ENCODE results near the gene FAM171A1.

FAM171A1 gene

DNA sequence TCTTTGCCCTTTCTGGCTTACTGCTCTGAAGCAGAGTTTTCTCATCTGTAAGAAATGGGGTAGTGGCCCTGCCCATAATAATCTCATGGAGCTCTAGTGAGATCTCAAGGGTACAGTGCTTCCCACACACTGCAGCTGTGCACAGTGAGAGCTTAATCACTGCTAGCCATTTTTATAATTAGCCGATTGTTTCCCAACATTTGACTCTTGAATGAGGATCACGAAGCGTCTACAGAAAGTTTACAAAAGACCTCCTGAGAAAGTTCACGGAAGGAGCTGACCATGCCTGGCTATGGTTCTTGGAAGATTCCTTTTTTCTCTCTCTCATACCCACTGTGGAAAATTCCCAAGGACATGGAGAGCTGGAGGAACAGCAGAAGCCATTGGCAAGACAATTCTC is 70.4 kb downstream of the FAM171A1 start:
- no peak overlapping the region for H2AK5ac ChIP-seq (ENCODE audit: low read depth, low read length)
- WGBS, 2 donors (ENCODE audit: extremely low coverage in 2 of 2, insufficient read length in 2 of 2, insufficient replicate concordance in 1 of 2): no CpG with 5 or more reads among the region's 4 CpGs
- no peaks in the 10 kb centered on the region for H3K79me1 ChIP-seq (ENCODE audit: low read depth, low read length)
- H3K9ac ChIP-seq (ENCODE audit: low read depth, low read length, poor library complexity): no peak overlapping the region
- DNase-seq (ENCODE audit: low spot score): no peak
- no peak overlapping the region for H2BK120ac ChIP-seq (ENCODE audit: low read depth, low read length)
- no peak overlapping the region for H4K8ac ChIP-seq (ENCODE audit: low read depth, low read length)
- no peak overlapping the region for H2BK12ac ChIP-seq (ENCODE audit: low read length)
- peaks cover 0 to 1% of the 10 kb centered on the region in 2 donors for H3K4me1 ChIP-seq (ENCODE audit: control insufficient read depth in 2 of 2, insufficient read depth in 1 of 2, low read depth in 1 of 2, low read length in 2 of 2)
- H3K18ac ChIP-seq (ENCODE audit: low read length): no peak overlapping the region
- H3K14ac ChIP-seq (ENCODE audit: low read length): no peak overlapping the region
- H3K27ac ChIP-seq (replicated peaks; ENCODE audit: low read length): no peak overlapping the region
- H4K91ac ChIP-seq (ENCODE audit: low read depth, low read length, poor library complexity): no peak overlapping the region
- H3K36me3 ChIP-seq (replicated peaks in 1 of 2; ENCODE audit: control insufficient read depth in 2 of 2, insufficient read depth in 2 of 2, low read length in 2 of 2): no peaks in the 10 kb centered on the region
- H2BK5ac ChIP-seq (ENCODE audit: low read length): no peak overlapping the region
- H3K4ac ChIP-seq (ENCODE audit: low read length): no peak overlapping the region
- no peak overlapping the region for H3K23ac ChIP-seq (ENCODE audit: low read depth, low read length, poor library complexity)
- no peak overlapping the region for H2AFZ ChIP-seq (ENCODE audit: low read length)
- no peak overlapping the region for H3K4me3 ChIP-seq (ENCODE audit: low read length in 2 of 2)
- no peak overlapping the region for H2BK15ac ChIP-seq (ENCODE audit: low read length)
- peaks cover 0 to under 1% of the 10 kb centered on the region in 2 donors for H3K9me3 ChIP-seq (replicated peaks in 1 of 2; ENCODE audit: control insufficient read depth in 2 of 2, insufficient read depth in 1 of 2, low read depth in 1 of 2, low read length in 2 of 2)
- H3K27me3 ChIP-seq (ENCODE audit: control insufficient read depth in 3 of 3, insufficient read depth in 3 of 3, low read depth in 1 of 3, low read length in 3 of 3): no peaks in the 10 kb centered on the region
- no peak overlapping the region for H3K4me2 ChIP-seq (ENCODE audit: insufficient read depth, low read length, poor library complexity, severe bottlenecking)

DNA sequence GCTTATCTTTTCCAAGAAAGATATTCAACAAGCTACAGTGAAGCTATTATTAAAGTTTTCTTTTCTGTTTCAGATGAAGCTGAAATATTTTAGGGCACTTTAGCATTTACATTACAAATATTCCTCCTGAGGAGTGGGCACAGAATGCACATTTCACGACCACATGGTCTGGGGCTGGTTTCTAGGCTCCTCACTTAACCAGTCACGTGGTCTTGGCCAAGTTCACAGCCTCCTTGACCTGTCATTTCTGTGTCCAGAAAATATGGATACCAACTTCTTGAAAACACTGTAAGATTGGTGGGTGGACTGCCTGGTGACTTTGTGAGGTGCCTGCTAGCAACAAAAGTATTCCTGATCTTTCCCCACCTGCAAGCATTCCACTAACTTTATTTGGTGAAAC is 70.9 kb downstream of the FAM171A1 start:
- Histone ChIP-seq H4K8ac (ENCODE audit: low read depth, low read length) (no peak overlapping the region), H2BK5ac (ENCODE audit: low read length) (no peak overlapping the region), H3K23ac (ENCODE audit: low read depth, low read length, poor library complexity) (no peak overlapping the region), H2AFZ (ENCODE audit: low read length) (no peak overlapping the region), H2BK120ac (ENCODE audit: low read depth, low read length) (no peak overlapping the region), H3K27ac (replicated peaks; ENCODE audit: low read length) (no peak overlapping the region), H3K36me3 (replicated peaks in 1 of 2; ENCODE audit: control insufficient read depth in 2 of 2, insufficient read depth in 2 of 2, low read length in 2 of 2) (no peaks in the 10 kb centered on the region), H3K79me1 (ENCODE audit: low read depth, low read length) (no peaks in the 10 kb centered on the region), H3K27me3 (ENCODE audit: control insufficient read depth in 3 of 3, insufficient read depth in 3 of 3, low read depth in 1 of 3, low read length in 3 of 3) (no peaks in the 10 kb centered on the region), H2AK5ac (ENCODE audit: low read depth, low read length) (no peak overlapping the region), H3K4me1 (ENCODE audit: control insufficient read depth in 2 of 2, insufficient read depth in 1 of 2, low read depth in 1 of 2, low read length in 2 of 2) (peaks cover 0 to 6% of the 10 kb centered on the region in 2 donors), H3K4me2 (ENCODE audit: insufficient read depth, low read length, poor library complexity, severe bottlenecking) (no peak overlapping the region), H3K14ac (ENCODE audit: low read length) (no peak overlapping the region), H4K91ac (ENCODE audit: low read depth, low read length, poor library complexity) (no peak overlapping the region), H3K9ac (ENCODE audit: low read depth, low read length, poor library complexity) (no peak overlapping the region), H3K4me3 (ENCODE audit: low read length in 2 of 2) (no peak overlapping the region), H2BK15ac (ENCODE audit: low read length) (no peak overlapping the region), H3K9me3 (replicated peaks in 1 of 2; ENCODE audit: control insufficient read depth in 2 of 2, insufficient read depth in 1 of 2, low read depth in 1 of 2, low read length in 2 of 2) (no peaks in the 10 kb centered on the region), H2BK12ac (ENCODE audit: low read length) (no peak overlapping the region), H3K4ac (ENCODE audit: low read length) (no peak overlapping the region), H3K18ac (ENCODE audit: low read length) (no peak overlapping the region)
- no CpG with 5 or more reads among the region's 2 CpGs for WGBS, 2 donors (ENCODE audit: extremely low coverage in 2 of 2, insufficient read length in 2 of 2, insufficient replicate concordance in 1 of 2)
- DNase-seq (ENCODE audit: low spot score): no peak

DNA sequence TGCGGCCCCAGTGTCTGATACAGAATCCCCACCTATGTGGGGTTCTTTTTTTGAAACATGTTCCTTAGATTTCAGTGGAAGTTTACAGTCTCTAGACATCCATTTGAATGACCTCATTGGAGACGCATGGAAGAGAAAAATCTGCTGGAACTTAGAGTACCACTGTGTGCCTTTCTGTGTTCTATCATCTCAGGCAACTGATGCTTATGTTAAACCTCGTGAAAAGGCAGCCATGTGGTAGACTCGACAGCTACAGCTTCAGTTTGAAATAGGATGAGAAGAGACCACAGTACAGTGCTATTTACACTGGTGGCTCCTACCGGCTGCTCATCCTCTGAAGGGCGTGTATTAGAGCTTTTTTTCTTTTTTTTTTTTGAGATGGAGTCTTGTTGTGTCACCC is 74.4 kb downstream of the FAM171A1 start:
- Histone ChIP-seq H3K18ac (ENCODE audit: low read length) (no peak overlapping the region), H2BK120ac (ENCODE audit: low read depth, low read length) (no peak overlapping the region), H3K4me1 (ENCODE audit: control insufficient read depth in 2 of 2, insufficient read depth in 1 of 2, low read depth in 1 of 2, low read length in 2 of 2) (peaks cover 4 to 6% of the 10 kb centered on the region in 2 donors), H2AK5ac (ENCODE audit: low read depth, low read length) (no peak overlapping the region), H3K4me2 (ENCODE audit: insufficient read depth, low read length, poor library complexity, severe bottlenecking) (no peak overlapping the region), H2BK15ac (ENCODE audit: low read length) (no peak overlapping the region), H3K36me3 (replicated peaks in 1 of 2; ENCODE audit: control insufficient read depth in 2 of 2, insufficient read depth in 2 of 2, low read length in 2 of 2) (no peaks in the 10 kb centered on the region), H3K9me3 (replicated peaks in 1 of 2; ENCODE audit: control insufficient read depth in 2 of 2, insufficient read depth in 1 of 2, low read depth in 1 of 2, low read length in 2 of 2) (no peaks in the 10 kb centered on the region), H3K27me3 (ENCODE audit: control insufficient read depth in 3 of 3, insufficient read depth in 3 of 3, low read depth in 1 of 3, low read length in 3 of 3) (no peaks in the 10 kb centered on the region), H3K23ac (ENCODE audit: low read depth, low read length, poor library complexity) (no peak overlapping the region), H3K9ac (ENCODE audit: low read depth, low read length, poor library complexity) (no peak overlapping the region), H2BK5ac (ENCODE audit: low read length) (no peak overlapping the region), H3K4ac (ENCODE audit: low read length) (no peak overlapping the region), H3K14ac (ENCODE audit: low read length) (no peak overlapping the region), H4K91ac (ENCODE audit: low read depth, low read length, poor library complexity) (no peak overlapping the region), H2BK12ac (ENCODE audit: low read length) (no peak overlapping the region), H3K4me3 (ENCODE audit: low read length in 2 of 2) (no peak overlapping the region), H3K79me1 (ENCODE audit: low read depth, low read length) (no peaks in the 10 kb centered on the region), H3K27ac (replicated peaks; ENCODE audit: low read length) (no peak overlapping the region), H4K8ac (ENCODE audit: low read depth, low read length) (no peak overlapping the region), H2AFZ (ENCODE audit: low read length) (no peak overlapping the region)
- DNase-seq (ENCODE audit: low spot score): no peak
- WGBS, 2 donors (ENCODE audit: extremely low coverage in 2 of 2, insufficient read length in 2 of 2, insufficient replicate concordance in 1 of 2): no CpG with 5 or more reads among the region's 6 CpGs

DNA sequence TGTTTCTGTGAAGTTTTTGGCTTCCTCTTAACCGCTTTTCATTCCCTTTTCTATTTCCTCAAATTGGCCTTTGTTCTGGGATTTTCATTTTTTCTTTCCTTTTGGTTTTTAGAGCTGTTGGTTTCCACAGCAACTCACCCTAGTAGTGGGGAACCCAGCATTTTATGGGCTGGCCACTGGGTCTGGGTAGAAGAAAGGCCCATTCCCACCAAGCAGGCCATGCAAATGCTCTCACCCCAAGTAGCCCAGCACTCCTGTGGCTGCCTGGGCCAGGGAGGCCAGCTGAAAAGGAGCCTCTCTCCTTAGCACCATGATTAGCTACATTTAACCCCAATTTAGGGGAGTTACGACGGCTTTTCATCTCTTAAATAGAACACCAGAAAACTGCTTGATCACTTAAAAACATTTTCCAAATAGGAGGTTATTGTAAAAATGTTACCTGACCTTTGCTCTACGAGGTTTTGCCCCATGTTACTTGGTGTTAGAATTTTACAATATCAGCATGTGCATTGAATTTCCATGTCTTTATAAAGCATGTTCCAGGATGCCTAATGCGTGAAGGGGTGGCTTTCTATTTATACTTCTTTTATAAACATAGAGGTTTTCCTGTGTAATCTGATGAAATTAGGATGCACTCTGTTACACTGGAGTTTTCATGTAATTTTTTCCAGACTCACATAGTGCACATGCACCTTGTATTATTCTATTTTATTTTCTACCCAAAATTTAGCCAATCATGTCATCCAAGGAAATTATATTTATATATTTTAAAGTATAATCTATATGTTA is 75.4 kb downstream of the FAM171A1 start:
- no peak overlapping the region for H3K18ac ChIP-seq (ENCODE audit: low read length)
- H3K79me1 ChIP-seq (ENCODE audit: low read depth, low read length): no peaks in the 10 kb centered on the region
- no CpG with 5 or more reads among the region's 5 CpGs for WGBS, 2 donors (ENCODE audit: extremely low coverage in 2 of 2, insufficient read length in 2 of 2, insufficient replicate concordance in 1 of 2)

More for the DNA sequence above, 75.4 kb downstream of the FAM171A1 start:
- no peak overlapping the region for H2AK5ac ChIP-seq (ENCODE audit: low read depth, low read length)
- H3K4ac ChIP-seq (ENCODE audit: low read length): no peak overlapping the region
- H4K91ac ChIP-seq (ENCODE audit: low read depth, low read length, poor library complexity): no peak overlapping the region
- no peak overlapping the region for H3K4me3 ChIP-seq (ENCODE audit: low read length in 2 of 2)
- no peak overlapping the region for H3K9ac ChIP-seq (ENCODE audit: low read depth, low read length, poor library complexity)
- no peak overlapping the region for H3K27ac ChIP-seq (replicated peaks; ENCODE audit: low read length)
- H3K14ac ChIP-seq (ENCODE audit: low read length): no peak overlapping the region
- H3K23ac ChIP-seq (ENCODE audit: low read depth, low read length, poor library complexity): no peak overlapping the region
- H2BK120ac ChIP-seq (ENCODE audit: low read depth, low read length): no peak overlapping the region
- H3K4me1 ChIP-seq (ENCODE audit: control insufficient read depth in 2 of 2, insufficient read depth in 1 of 2, low read depth in 1 of 2, low read length in 2 of 2): peaks cover 6% of the 10 kb centered on the region in 2 donors
- H2BK12ac ChIP-seq (ENCODE audit: low read length): no peak overlapping the region
- no peak overlapping the region for H3K4me2 ChIP-seq (ENCODE audit: insufficient read depth, low read length, poor library complexity, severe bottlenecking)
- no peak for DNase-seq (ENCODE audit: low spot score)
- H3K36me3 ChIP-seq (replicated peaks in 1 of 2; ENCODE audit: control insufficient read depth in 2 of 2, insufficient read depth in 2 of 2, low read length in 2 of 2): no peaks in the 10 kb centered on the region
- no peaks in the 10 kb centered on the region for H3K27me3 ChIP-seq (ENCODE audit: control insufficient read depth in 3 of 3, insufficient read depth in 3 of 3, low read depth in 1 of 3, low read length in 3 of 3)
- no peak overlapping the region for H2BK15ac ChIP-seq (ENCODE audit: low read length)
- no peak overlapping the region for H2BK5ac ChIP-seq (ENCODE audit: low read length)
- H2AFZ ChIP-seq (ENCODE audit: low read length): no peak overlapping the region
- H3K9me3 ChIP-seq (replicated peaks in 1 of 2; ENCODE audit: control insufficient read depth in 2 of 2, insufficient read depth in 1 of 2, low read depth in 1 of 2, low read length in 2 of 2): no peaks in the 10 kb centered on the region
- H4K8ac ChIP-seq (ENCODE audit: low read depth, low read length): no peak overlapping the region

Measured in neuronal stem cell (in vitro differentiated cells).